ENCODE results near the gene TRIM46.
"Not testable (repeated sequence)": the region's sequence is repeated elsewhere in the genome, so short reads cannot be mapped to it uniquely, and the experiment has no call there.

TRIM46 gene

DNA sequence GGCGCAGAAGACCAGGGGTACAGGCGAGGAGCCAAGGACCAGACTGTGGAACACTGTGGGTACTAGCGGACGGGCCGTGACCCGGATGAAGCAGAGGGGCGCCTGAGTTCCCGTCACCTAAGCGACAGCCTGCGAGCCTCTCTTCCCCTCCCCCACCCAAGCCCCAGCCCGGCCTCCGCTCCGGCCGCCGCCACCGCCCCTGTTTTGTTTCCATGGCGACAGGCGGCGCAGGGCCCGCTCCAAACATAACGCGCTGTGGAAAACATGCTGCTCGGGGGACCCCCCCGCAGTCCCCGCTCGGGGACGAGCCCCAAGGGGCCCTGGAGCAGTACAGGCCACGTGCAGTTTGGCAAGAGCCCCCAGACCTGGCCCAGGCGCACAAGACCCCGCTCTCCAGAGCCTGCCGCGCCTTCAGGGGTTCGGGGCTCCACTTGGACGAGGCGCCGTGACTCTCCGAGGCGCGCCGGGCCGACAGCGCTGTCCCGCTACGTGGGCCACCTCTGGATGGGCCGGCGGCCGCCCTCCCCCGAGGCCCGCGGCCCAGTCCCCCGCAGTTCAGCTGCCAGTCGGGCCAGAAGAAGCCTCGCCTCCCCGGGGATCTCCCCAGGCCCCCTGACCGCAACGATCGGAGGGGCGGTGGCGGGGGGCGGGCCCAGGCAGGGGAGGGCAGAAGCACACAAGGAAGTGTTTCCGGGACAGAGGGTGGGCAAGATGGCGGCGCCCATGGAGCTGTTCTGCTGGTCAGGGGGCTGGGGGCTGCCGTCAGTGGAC lies 35.1 kb downstream of the TRIM46 start, which contains the start of gene MTX1:
TSS of gene MTX1 (plus strand) at position 155 of the 771 bp plus-strand sequence. CDS start at position 265, 110 bp downstream.
- DNase-seq = peak; percentile 86

DNA sequence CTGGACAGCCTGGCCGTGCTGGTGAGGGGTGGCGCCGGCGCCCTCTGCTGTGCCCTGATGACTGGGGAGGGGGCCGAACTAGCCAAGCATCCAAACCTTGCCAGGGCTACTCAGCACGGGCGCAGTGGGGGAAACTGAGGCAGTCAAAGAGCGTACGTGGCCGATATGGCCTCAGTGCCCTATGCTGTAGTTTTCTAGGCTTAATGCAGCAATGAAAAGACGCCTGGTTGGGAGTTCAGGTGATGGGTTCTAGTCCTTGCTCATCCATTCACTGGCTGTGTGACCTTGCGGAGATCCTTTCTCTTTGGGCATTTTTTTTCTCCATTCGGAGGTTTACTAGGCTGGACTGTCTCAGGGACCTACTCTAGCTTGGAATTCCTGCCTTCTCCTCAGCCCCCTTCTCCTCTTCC lies 35.7 kb downstream of the TRIM46 start:
- no peak for DNase-seq

DNA sequence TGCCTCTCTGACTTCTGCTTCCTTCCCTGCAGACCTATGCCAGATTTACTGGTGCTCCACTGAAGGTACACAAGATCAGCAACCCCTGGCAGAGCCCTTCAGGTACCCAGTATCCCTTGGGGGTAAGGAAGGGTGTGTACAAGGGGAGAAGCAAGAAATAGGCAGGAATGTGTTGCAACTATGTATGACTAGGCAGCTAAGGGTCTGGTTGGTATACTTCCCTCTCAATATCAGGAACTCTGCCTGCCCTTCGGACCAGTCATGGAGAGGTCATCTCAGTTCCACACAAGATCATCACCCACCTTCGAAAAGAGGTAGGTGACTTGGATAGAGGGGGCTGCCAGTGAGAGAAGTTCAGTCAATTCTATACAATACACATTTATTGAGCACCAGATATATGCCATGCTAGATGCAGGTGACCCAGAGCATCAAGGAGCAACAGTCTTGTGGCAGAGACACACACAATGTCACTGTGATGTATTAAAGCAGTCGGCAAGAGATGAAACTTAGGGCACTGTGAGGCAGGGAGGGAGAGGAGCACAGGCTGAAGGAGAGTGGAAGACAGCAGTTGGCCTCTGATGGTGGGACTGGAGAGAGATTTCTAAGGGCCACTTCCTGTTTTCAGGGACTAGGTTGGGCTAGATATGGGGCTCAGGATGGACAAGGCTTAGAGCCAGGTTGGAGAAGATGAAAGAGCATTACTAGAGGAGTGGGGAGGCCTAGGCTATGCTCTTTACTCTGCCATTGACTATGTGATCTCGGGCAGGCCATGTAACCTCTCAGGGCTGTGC lies 36.9 kb downstream of the TRIM46 start:
- no peak for DNase-seq

DNA sequence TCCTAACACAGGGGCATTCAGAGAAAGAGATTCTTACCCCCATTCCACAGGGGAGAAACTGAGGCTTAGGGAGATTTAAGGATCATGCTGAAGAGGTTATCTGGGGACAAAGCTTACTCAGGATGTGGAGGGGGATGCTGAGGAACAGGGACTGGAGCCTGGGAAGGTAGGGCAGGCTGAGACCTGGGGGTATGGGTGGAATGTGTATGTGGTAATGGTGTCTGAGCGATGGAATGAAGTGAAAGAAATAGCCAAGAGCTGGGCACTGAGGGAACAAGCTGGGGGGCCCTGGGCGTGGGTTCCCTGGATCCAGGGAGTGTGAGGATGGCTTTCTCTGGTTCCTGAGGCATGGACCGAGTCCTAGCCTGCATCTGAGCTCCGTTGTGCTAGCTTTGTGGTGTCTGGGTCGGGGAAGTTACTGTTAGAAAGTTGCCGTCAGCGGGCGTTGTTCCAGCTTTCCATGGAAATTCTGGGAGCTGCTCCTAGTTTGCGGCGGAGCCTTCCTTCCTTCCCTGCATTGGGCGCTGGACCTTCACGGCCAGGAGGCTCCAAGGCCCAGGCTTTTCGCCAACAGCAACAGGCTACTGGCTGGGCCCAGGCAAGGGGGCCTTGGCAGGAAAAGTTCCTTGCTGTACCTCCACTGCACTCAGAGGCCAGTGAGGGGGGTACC lies 37.9 kb downstream of the TRIM46 start:
- DNase-seq = not testable (repeated sequence)

DNA sequence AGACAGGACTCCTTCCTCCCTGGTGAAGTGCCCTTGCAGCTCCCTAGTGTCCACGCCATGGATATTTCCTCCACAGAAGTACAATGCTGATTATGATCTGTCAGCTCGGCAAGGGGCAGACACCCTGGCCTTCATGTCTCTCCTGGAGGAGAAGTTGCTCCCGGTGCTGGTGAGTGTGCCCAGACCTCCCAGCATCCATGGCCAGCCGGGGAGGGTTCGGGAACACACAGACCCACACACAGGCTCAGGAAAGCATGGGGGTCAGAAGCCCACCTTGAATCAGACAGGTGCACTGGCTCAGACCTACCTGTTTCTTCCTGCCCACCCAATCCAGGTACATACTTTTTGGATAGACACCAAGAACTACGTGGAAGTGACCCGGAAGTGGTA lies 38.4 kb downstream of the TRIM46 start:
- not testable (repeated sequence) for DNase-seq

DNA sequence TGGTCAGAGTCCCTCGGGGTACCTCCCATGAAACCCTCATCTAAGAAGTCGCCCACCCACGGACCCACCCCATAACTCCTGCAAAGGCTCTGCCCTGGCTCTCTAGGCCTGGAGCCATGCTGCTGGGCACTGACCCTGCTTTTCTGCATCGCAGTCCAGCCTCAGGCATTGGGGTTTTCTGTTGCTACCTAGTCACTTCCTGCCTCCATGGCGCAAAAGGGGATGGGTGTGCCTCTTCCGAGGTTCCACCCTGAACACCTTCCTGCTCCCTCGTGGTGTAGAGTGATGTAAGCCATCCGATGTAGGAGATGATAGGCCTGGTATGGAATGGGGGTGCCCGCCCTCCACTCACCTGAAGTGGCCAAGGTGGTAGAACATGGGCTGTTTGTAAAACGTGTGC lies 41.1 kb downstream of the TRIM46 start:
- DNase-seq = not testable (repeated sequence)

DNA sequence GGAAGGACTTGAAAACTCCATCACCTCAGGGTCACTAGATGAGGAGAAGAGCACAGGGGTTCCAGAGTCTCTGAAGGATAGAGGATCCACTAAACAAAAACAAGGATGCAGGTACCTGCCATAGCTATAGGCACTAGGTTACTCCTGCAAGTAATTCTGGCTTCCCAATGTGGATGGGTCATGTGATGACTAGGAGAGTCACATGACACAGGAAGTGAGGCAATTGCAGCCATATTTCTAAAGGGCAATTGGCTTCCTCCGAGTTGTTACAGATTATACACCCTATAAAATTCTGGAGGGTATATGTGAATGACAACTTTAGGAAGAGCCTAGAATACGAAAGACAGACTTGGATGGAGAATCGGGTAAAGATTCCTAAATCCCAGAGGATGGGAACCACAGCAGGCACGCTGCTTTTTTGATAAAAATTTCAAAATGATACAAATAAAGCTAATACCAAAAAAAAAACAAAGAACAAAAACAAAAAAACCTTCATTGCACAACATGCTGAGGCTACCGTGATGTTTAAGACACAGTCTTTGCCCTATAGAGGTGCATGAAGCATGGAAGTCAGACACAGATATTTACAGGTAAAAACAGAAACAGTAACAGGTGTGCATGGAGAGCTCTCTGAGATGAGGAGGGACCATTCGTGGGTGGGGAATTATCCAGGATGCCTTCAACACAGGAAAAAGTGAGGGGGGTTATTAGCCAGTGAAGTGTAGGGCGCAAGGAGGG lies 45.4 kb downstream of the TRIM46 start:
- DNase-seq = no peak

DNA sequence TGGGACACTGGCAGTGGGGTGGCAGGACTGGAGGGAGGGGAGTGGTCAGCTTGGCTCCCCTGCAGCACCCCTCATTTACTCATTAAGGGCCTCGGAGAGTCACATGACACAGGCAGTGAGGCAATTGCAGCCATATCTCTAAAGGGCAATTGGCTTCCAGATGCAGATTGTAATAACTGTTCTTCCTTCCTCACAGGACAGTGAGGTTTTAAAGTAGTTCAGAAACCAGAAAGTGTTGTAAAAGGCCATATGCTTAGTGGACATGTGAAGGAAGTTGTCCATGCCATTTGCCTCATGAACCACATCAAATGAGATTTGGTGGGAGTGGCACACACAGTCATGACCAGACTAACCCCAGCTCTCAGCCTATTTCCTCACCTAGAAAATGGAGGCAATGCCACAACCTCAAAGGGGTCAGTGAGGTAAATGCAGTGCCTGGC lies 46.0 kb downstream of the TRIM46 start:
- no peak for DNase-seq

DNA sequence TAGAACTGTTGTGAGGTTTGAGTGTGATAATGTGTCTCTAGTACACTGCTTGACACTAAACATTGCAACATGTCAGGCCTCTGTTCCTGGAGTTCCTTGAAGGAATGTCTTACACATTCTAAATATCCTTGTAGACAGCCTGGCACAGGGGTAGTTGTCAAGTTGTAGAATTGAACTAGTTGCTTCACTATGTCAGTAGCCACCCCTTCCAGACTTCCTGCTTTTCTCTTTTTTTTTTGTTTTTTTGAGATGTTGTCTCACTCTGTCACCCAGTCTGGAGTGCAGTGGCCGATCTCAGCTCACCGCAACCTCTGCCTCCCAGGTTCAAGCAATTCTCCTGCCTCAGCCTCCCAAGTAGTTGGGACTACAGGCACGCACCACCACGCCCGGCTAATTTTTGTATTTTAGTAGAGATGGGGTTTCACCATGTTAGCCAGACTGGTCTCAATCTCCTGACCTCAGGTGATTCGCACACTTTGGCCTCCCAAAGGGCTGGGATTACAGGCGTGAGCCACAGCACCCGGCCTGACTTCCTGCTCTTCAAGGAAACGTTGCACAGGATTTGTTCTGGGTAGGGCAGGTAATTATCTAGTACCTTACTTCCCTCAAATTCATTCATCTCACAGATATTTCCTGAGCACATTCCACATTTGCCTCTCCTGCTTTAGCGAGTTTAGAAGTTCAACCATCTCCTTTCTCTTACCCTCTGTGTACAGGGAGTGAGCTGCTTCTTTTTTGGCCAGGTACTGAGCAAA lies 46.7 kb downstream of the TRIM46 start:
- DNase-seq = not testable (repeated sequence)

DNA sequence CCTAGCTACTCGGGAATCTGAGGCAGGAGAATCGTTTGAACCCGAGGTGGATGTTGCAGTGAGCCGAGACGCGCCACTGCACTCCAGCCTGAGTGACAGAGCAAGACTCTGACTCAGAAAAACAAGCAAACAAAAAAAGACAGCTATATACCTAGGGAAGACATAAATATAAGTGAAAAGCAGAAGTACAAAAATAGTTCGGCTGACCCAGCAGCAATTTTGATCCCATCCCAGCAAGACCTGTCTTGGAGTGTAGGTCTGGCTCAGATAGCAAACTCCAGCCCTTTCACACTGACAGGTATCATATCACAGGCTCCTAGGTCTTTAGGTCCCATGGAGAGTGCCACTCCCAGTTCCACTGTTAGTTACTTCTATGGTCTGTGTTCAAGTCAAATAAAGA lies 49.4 kb downstream of the TRIM46 start:
- no peak for DNase-seq

DNA sequence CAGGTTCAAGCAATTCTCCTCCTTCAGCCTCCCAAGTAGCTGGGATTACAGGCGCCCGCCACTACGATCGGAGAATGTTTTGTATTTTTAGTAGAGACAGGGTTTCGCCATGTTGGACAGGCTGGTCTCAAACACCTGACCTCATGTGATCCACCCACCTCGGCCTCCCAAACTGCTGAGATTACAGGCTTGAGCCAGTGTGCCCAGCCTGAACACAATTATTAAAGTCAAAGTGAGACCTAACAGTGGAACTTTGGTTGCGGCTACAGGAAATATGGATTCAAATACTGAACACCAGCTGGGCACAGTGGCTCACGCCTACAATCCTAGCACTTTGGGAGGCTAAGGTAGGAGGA lies 51.7 kb downstream of the TRIM46 start:
- not testable (repeated sequence) for DNase-seq

DNA sequence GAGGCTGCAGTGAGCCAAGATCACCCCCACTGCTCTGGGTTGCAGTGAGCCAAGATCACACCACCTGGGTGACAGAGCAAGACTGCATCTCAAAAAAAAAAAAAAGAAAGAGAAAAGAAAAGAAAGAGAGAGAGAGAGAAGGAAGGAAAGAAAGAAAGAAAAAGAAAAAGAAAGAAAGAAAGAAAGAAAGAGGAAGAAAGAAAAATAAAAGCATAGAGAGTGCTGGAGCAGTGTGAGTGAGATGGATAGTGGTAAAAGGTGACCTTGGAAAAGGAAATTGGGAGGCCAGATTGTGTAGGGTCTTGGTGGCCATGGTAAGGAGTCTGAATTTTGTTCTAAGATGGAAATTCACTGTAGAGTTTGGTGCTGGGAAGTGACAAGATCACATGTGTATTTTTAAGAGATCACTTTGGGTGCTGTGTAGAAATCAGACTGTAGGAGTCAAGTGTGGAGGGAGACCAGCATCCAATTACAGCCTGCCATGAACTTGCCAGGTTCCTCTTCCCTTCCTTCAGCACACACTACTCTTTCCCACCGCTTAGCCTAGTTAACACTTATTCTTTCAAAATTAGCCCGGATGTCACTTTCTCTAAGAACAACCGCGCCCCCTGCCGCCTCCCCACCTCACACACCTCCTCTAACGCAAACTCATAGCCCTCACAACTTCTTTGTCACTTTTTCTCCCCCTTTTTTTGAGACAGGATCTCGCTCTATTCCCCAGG lies 52.7 kb downstream of the TRIM46 start:
- DNase-seq = peak; percentile 75

DNA sequence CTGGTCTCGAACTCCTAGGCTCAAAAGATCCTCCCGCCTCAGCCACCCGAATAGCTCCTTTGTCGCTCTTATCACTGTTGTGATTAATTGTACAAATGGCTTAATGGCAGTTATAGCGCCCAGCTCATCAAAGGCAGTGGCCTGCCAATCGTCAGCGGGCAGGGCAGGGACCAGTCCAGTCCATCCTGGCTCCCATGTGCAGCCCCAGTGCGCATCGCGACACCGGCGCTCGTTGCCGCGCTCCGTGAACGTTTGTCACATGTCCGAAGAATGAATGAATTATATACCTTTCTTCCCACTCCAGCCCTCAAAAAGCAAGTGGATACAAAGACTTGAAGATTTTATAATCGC lies 53.2 kb downstream of the TRIM46 start:
- peak; percentile 61 for DNase-seq

DNA sequence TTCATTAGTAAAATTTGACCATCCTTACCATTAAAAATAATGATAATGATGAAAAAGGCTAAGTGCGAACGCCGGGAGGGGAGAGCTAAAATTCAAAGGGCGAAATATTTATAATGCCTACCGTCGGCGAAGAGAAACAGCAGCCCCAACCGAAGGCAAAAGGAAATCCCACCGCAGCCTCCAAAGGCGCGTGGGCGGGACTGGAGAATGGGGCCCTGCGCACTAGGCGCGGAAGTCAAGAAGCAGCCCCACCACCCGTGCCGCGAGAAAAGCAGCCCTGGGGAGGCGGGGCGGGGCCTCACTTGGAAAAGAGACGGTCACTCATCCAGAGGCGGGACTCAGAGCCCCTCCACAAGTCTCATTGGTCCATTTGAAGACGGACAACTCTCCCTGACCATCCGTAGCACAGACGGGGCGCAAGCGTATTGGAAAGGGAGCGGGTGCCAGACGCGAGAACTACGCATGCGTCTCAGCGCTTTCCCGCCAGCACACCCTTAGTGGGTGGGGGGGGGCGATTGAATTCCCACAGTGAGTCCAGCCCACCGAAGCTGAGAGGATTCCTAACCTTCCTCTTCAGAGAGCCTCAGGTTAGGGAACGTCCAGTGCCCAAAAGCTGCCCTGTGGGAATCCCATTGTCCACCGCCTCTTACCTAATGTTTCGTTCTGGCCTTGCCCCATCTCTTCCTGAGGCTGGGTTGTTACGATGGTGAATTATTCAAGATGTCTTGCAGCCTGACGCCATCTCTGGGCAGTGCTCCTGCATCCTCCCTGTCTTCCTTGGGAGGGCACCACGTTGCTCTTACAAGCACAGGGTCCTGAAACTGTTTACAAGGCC lies 53.8 kb downstream of the TRIM46 start:
- DNase-seq = peak; percentile 96

DNA sequence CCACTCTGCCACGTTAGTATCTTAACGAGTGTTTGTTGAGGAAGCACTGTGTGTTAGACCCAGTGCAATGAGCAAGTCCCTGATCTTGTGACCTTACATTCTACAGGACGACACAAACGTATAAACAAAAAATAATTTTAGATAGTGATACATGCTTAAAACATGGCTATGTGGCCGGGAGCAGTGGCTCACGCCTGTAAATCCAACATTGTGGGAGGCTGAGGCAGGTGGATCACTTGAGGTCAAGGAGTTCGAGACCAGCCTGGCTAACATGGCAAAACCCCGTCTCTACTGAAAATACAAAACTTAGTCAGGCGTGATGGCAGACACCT lies 54.4 kb downstream of the TRIM46 start:
- DNase-seq = no peak

DNA sequence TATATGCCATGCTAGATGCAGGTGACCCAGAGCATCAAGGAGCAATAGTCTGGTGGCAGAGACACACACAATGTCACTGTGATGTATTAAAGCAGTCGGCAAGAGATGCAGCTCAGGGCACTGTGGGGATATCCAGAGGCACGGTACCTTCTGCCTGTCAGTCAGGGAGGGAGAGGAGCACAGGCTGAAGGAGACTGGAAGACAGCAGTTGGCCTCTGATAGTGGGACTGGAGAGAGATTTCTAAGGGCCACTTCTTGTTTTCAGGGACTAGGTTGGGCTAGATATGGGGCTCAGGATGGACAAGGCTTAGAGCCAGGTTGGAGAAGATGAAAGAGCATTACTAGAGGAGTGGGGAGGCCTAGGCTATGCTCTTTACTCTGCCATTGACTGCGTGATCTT lies 57.7 kb downstream of the TRIM46 start:
- not testable (repeated sequence) for DNase-seq

DNA sequence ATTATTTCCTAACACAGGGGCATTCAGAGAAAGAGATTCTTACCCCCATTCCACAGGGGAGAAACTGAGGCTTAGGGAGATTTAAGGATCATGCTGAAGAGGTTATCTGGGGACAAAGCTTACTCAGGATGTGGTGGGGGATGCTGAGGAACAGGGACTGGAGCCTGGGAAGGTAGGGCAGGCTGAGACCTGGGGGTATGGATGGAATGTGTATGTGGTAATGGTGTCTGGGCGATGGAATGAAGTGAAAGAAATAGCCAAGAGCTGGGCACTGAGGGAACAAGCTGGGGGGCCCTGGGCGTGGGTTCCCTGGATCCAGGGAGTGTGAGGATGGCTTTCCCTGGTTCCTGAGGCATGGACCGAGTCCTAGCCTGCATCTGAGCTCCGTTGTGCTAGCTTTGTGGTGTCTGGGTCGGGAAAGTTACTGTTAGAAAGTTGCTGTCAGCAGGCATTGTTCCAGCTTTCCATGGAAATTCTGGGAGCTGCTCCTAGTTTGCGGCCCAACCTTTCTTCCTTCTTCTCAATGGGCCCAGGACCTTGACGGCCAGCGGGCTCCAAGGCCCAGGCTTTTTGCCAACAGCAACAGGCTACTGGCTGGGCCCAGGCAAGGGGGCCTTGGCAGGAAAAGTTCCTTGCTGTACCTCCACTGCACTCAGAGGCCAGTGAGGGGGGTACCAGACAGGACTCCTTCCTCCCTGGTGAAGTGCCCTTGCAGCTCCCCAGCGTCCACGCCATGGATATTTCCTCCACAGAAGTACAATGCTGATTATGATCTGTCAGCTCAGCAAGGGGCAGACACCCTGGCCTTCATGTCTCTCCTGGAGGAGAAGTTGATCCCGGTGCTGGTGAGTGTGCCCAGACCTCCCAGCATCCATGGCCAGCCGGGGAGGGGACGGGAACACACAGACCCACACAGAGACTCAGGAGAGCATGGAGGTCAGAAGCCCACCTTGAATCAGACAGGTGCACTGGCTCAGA lies 58.6 kb downstream of the TRIM46 start:
- not testable (repeated sequence) for DNase-seq

DNA sequence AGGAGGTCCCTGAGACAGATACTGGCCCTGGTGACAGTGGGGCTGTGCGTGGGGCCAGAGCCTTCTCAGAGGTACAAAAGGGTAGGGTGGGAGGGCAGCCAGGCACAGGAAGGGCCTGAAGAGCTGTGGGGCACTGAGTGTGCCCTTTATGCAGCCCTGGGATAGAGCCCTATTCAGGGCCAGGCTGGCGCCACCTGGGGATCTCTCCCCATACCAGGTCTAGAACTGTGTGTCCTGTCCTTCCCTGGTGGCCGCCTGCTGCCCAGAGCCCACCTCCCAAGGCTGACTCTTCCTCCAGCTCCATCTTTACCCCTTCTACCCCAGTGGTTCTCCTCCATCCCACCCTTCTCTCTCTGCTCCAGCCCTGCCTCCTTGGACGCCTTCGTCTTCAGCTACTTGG lies 59.9 kb downstream of the TRIM46 start:
- not testable (repeated sequence) for DNase-seq

Data from activated CD4-positive, CD25-positive, alpha-beta regulatory T cell treated with anti-CD3 and anti-CD28 coated beads, Interleukin-2, amount 50 U/mL, for 72 hours (primary cell).